ENCODE measurements around the gene SERPIND1.

SERPIND1 gene

DNA sequence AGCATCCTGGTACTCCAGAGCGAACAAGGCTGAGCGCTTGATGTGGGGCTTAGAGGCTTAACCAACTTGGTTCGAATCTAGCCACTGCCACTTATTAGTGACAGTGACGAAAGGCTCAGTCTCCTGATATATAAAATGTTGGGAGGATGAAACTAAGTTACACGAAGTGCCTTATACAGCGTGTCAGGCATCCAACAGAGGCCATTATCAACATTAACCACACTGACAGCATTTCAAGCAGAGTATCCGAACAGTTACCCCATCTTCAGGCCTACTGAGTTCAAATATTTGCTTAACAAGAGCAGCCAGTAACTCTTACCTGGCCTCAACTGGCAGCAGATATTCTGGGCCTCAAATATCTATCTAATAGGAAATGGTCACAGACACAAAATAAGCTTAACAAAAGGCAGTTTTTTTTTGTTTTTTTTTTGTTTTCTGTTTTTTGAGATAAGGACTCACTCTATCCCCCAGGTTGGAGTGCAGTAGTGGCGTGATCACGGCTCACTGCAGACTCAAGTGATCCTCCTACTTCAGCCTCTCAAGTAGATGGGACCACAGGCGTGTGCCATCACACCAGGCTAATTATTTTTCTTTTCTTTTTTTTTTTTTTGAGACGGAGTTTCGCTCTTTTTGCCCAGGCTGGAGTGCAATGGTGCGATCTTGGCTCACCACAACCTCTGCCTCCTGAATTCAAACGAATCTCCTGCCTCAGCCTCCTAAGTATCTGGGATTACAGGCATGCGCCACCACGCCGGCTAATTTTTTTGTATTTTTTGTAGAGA, 2.9 kb downstream of the SERPIND1 start:
- no peak for DNase-seq

- DNase-seq = peak; percentile 22
These were observed 3.7 kb downstream of the SERPIND1 start for GRCh38 chr22:20777420-20778177.

GRCh38 chr22:20779014-20779817, 5.3 kb downstream of the SERPIND1 start:
- DNase-seq = no peak

- no peak for DNase-seq
These were observed 5.9 kb downstream of the SERPIND1 start for GRCh38 chr22:20779818-20780158.

DNA sequence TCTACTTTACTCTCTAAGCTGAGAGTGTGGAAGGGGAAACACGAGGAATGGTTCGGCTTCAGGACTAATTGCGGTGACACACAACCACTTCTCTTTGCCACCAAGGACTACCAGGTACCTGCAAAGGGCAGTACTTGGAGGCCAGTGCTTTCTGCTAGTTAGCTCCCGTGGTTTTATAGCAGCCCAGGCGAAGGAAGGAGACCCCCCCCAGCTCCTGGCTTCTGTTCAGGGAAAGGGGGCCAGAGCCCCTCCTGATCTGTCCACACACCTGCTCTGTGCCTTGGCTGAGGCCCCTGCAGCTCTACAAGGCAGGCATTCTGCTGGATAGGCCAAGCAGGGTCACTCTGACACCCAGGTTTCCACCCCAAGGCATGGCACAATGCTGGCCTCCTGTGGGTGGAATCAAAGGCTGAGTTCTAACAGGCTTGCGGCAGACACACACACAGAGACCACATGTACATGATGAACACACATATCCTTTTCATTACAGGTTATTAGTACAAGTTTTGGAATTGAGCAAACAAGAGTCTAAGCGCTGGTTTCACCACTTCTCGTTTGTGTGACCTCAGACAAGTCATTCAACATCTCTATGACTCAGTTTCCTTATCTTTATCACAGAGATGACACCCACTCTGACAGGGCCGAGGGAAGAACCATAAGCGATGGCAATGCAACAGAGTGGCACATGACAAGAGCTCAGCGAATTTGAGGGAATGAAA, 7.5 kb downstream of the SERPIND1 start:
- no peak for DNase-seq

DNA sequence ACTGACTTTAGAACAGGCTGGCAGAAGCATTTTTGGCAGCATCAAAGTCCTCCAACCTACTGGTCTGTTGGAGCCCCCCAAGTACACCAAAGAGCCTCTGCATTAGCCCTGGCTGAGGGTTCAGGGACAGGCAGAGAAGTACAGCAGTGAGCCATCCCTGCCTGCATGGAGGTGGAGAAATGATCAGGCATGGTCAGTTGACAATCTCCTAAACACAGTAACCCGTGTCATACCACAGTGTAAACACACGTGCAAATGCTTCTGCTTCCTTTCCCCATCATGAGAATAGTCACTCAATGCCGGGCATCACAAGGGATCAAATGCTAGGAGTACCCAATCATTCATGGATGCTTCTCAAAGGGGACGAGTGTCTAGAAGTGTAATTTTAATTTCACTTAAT, 8.2 kb downstream of the SERPIND1 start:
- DNase-seq = no peak

GRCh38 chr22:20782596-20783299, 8.8 kb downstream of the SERPIND1 start:
- DNase-seq = no peak

- no peak for DNase-seq
These were observed 9.4 kb downstream of the SERPIND1 start for GRCh38 chr22:20783300-20783673.

GRCh38 chr22:20783844-20784723, 10.2 kb downstream of the SERPIND1 start:
- no peak for DNase-seq

DNA sequence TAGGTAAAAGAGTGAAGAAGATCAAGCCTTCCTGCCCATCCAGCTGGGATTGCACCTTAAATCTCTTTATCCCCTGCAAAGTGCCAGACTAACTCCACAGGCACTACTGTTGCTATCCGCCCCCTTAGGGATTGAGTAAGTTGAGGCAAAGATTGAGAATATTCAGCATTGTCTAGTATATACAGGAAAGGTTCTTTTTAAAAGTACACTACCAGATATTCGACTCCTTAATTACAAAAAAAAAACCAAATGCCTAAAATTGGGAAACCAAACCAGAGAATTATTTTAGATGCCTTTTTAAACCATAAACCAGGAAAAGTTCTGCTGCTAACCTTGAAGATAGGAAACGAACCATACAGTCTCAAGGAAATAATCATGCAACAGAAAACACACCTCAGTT, 11.5 kb downstream of the SERPIND1 start:
- DNase-seq = no peak

GRCh38 chr22:20786048-20786447, 12.1 kb downstream of the SERPIND1 start:
- no peak for DNase-seq

GRCh38 chr22:20786536-20786979, 12.6 kb downstream of the SERPIND1 start:
- DNase-seq = no peak

GRCh38 chr22:20787223-20787622, 13.3 kb downstream of the SERPIND1 start:
- no peak for DNase-seq

DNA sequence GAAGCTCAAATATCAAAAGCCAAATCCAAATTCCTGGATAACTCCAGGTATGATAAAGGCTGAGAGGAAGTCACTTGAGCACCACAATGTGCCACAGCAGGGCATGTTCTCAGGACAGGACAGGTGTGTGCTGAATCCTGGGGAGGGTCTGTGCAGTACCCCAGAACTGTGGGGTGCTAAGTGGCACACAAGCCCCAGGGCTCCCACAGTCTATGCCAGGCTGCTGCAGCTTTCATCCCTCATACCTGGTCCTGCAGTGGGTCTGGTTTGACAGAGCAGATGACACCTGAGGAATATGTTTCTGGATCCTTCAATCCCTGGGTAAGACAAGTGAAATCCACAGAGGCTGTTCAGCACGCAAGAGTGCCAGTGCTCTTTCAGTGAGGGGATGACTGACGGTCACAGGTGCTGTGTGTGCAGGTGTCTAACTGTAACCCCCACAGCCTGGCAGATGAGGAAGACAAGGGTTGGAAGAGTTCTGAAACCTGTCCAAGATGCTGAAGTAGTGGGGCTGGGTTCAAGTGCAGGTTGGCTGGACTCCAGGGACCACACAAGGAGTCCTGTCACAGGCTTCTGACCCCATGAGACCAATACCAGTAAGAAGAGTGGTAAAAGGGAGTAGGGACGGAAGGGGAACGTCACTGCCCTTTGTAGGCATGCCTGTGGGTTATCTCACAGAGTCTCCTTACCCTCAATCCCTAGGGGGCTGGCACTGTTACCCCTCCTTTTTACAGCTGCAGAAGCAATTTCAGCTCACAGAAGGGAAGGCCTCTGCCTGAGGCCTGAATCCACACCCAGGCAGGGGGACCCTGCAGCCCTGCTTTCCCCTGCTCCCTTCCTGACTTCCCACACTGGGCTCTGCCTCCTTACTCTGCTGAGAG, 14.1 kb downstream of the SERPIND1 start:
- no peak for DNase-seq

- DNase-seq = no peak
These were observed 14.9 kb downstream of the SERPIND1 start for GRCh38 chr22:20788627-20789344.

DNA sequence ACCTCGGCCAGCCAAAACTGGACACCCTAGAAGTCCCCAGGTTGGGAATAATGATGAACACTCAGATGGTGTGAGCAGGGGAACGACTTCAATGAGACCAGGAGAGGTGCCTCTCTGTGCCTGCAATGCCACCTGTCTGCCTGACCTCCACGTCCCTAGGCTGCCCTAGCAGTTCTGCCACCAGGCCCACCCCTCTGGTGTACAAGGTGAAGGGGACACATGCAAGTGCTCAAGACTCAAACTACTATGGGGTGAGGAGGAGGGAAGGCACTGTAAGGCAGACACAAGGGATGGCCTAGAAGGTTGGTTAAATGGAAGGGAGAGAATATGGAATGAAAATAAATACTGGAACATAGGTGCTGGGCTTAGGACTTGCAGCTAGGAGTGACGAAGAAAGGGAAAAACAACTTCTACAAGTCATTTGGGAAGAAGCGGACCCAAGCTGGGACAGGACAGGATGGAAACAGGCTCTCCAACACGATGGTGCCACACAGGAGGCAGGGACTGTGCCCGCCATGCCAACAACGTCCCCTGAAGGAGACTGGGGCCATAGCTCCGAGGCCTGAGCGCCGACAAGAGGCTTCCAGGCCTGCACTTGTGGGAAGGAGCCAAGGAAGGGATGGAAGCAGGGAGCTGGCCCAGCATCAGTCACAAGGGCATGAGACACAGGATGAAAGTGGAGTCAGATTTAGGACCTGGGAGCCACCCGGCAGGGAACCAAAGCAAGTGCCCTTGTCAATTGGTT, 18.5 kb downstream of the SERPIND1 start:
- no peak for DNase-seq

- DNase-seq = no peak
These were observed 19.2 kb downstream of the SERPIND1 start for GRCh38 chr22:20792966-20793728.

Data from NCI-H2081 treated with DMSO at 0.1 percent for 48 hours (cell line).